Brain pericyte (primary cell): ENCODE measurements around the gene KRTAP12-1.

ENCODE experiments used
- DNase-seq: peaks from one replicate; pipeline ENCODE4 v3.0.0-alpha.2; 2012; ENCODE audit warnings: low read depth, low spot score

KRTAP12-1 gene

DNA sequence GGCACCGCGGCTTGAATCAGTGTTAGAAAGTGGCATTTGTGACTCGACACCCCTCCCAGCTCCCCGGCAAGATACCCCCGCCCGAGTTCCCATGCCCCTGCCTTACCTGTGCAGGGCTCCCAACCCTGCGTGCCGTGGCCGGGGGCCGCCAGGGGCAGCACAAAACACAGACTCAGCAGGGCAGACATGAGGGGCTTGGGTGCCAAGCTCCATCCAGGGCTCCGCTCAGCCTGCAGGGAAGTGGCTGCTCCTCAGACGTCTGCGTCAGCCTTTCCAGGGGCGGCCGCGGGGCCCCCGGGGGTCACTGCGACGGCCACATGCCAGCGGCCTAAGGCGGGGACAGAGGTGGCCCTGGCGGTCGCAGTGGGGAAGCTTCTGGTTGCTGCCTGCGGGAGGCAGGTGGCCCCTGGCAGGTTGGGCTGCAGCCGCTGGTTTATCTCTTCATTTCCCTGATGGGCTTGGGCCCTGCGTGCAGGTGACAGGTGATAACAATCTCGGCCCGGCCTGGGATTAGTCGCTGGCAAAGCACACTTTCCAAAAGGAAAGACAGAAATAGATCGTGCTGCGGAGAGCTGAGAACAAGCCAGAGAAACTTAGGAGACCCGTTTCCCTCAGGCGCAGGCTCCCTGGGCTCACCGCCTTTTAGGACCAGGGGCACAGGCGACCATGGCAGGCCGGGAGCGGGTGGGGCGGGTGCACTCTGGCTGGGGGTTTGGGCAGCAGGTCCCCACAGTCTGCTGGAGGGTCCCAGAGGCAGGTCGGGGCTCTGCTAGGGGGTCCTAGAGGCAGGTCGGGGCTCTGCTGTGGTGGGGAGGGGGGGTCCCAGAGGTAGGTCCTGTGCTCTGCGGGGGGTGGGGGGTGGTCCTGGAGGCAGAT lies 29.6 kb upstream of the KRTAP12-1 start, which contains the start of gene TSPEAR:
Gene TSPEAR, minus strand, starts transcription at position 246 of the 876 bp plus-strand sequence. Its CDS starts 58 bp downstream, at position 188.
- no peak for DNase-seq

DNA sequence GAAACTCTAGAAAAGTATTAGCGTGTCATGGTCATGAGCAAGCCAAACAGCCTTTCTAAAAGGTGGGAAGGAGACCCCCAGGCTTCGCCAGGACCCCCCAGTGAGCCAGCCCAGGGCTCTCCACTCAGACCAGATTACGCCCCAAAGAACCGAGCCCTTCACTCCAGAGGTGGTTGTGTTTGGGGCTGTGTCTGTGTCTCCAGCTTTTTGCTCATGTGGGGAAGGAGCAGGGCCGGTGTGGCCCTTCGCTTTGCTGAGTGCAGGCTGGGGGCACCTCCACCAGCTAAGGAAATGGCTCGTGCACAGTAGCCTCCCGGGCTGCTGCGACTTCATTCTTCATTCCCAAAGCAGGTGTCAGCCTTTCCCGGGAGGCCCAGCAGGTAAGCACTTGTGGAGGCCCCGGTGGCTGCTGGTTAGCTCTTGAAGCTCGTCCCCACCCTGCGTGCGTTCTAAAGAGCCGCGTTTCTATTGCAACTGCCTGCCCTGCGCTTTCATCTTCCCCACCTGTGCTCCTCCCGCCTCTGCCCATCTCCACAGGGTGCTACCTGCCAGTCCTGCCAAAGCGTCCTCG lies 28.9 kb upstream of the KRTAP12-1 start:
- DNase-seq, result no peak

DNA sequence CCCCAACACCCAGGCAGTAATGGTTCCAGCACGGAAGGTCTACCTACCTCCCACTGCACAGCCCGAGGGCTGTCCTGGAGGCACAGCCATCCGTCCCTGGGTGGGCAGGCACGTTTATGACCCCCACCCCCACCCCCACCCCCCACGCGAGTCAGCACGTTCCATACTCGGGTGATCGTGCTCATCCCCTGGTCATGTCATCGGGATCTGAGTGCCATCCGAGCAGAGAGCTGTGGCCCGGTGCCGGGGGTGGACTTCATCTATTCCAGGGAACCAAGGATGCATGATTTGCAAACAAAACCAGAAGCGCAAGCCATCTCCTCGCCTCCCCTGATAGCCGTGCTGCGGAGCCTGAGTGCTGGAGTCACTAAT lies 28.3 kb upstream of the KRTAP12-1 start:
- no peak for DNase-seq

DNA sequence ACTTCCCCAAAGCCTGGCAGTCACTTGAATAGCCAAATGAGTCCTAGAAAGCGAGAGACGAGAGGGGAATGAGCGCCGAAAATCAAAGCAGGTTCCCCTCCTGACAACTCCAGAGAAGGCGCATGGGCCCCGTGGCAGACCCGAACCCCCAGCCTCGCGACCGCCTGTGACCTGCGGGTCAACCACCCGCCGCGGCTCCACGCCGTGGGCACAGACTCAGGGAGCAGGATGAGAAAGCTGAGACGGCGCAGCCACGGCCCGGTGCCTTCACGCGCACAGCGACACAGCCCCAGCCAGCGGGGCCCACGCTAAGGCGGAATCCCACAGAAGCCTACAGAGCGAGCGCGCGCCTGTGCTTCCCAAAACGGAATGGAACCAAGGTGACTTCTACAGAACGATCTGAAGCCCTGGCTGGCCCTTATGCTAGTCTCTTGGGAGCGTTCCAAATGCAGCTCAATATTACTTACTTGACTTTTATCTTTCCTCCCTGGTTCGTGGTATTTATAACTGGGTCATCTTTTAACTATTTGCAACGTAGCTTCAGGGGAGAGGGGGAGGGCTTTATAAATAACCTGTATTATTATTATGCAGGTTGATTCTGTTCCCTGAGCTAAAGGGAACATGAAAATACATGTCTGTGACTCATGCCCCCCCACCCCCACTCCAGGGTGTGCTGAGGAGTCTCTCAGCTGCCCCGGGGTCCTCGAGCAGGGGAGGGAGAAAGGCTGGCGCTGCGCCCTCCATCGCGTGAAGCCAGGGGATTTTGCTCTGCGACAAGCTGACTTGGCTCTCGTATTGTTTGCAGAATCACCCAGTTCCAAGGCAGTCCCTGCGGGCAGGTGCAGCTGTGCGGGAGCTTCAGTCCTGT lies 27.7 kb upstream of the KRTAP12-1 start:
- DNase-seq, result no peak

DNA sequence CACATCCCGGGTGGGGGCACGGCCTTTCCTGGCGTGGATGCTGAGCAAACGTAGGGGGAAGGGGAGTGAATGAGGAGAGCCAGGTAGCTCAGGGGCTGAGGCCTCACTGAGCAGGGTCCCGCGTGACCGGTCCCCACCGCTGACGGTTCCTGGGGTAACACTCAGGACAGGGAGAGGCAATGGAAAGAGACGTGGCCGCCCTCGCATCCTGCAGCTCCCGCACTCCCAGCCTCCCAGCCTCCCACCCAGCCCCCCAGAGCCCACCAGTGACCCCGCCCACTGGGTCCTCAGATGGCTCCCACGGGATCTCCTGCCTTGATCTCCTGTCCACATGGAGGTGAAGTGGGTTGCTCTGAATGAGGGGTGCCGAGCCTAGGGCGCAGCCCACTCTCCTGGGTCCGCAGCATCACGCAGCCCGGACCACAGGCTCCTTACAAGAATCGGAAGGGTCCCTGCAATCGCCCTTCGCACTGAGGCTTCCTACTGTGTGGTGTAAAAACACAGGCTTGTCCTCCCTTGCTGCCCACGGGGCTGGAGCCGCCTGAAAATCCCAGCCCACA lies 27.0 kb upstream of the KRTAP12-1 start:
- no peak for DNase-seq

DNA sequence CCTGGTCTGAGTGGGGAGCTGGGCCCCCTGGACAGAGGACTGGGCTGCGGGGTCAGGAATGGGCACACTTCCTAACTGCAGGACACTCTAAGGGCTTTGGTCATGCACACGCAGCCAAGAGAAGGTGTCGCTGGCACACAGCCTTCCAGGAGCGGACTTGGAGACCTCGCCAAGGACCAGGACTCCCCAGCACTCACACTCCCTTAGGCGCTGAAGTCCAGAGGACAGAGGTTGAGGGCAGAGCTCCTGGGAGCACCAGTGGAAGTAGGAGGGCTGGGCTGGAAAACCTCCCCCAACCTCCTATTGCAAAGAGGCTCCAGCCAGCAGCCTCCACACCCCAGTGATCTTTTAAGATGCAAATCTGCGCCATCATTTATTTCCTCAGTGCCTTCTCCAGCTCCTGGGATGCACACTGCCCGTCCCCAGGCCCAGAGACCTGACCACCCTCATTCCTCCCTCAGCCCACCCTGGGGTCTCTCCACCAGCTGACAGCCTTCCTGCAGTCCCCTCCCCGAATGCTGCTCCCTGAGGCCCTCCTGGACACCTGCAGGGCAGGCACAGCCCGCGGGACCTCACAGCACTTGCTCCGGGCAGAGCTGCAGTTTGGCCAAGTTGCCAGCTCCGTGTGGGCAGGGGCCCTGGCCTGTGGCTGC lies 26.4 kb upstream of the KRTAP12-1 start:
- DNase-seq, result no peak

DNA sequence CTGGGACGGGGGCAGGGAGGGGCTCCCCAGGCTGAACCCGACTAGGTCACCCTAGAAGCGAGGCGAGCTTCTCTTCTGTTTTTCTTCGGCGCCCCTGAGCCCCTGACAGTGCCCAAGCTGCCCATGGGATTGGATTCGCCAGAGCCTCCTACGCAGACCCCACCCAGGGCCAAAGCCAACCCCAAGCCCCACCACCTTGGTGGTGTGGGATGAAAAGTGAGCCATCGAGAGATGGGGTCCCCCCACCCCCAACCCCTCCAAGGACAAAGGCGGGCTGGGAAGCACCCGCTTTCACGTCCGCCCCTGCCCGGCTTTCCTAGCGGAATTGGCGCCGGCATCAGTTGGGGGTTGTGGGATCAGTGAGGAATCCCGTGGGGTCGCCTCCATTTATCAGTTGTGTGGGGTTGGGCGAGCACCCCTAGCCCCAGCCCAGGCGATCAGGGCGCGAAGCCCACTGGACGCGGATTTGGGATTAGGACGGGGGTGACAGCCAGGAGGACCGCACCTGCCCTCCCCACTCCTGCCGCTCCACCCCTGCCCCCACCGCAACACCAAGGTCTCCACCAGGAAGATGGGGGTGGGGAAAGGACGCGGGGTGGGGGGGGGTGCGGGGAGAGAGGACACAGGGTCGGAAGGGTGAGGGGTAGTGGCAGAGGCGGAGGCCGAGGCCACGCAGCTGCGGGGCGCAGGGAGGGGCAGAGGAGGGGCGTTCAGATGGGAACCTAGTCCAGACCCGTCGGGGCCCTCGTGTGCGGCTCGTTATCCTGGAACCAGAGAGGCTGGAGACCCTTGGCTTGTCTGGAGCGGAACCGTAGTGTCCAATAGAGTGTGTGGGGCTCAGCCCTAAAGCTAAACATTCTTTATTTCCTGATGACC lies 25.0 kb upstream of the KRTAP12-1 start:
- no peak for DNase-seq

DNA sequence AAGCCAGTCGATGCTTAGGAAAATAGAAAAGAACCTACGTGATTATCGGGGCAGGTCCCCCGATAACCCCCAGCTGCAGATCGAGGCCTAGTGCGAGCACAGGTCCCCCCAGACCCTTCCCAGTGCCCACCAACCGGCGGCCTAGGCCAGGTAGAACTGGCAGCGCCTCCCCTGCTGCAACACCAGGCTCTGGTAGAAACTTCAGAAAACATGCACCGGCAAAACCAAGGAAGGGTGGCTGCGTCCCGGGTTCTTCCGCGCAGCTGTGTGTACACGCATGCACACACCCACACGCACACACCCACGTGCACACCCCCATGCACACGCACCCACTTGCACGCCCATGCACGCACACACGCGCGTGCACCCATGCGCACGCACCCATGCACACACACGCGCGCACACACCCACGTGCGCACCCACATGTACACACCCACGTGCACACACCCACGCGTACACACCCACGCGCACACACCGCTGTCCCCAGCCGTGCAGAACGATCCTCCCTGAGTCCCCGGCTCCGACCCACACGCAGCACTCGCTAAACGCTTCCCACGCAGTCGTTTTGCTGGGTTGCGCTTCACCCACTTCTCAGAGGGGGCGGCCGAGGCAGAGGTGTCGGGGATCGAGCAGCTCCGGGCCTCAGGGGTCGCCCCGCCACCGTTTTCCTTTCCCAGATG lies 24.2 kb upstream of the KRTAP12-1 start:
- no peak for DNase-seq

DNA sequence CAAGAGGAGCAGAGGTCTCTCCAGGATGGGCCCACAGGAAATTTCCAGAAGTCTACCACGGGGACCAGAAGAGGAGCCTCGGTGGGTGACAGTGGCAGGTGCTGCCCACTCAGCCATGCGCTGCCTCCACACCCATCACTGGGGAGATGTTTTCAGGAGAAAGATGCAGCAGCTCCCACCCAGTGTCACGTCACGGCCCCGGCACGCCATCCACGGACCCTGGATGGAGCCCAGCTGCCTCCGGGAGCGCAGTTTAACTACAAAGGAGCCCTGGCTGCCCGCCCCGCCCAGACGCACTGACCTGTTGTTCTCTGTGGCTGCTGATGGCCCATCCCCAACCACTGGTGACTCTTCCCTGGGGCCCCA lies 22.7 kb upstream of the KRTAP12-1 start:
- DNase-seq, result no peak

DNA sequence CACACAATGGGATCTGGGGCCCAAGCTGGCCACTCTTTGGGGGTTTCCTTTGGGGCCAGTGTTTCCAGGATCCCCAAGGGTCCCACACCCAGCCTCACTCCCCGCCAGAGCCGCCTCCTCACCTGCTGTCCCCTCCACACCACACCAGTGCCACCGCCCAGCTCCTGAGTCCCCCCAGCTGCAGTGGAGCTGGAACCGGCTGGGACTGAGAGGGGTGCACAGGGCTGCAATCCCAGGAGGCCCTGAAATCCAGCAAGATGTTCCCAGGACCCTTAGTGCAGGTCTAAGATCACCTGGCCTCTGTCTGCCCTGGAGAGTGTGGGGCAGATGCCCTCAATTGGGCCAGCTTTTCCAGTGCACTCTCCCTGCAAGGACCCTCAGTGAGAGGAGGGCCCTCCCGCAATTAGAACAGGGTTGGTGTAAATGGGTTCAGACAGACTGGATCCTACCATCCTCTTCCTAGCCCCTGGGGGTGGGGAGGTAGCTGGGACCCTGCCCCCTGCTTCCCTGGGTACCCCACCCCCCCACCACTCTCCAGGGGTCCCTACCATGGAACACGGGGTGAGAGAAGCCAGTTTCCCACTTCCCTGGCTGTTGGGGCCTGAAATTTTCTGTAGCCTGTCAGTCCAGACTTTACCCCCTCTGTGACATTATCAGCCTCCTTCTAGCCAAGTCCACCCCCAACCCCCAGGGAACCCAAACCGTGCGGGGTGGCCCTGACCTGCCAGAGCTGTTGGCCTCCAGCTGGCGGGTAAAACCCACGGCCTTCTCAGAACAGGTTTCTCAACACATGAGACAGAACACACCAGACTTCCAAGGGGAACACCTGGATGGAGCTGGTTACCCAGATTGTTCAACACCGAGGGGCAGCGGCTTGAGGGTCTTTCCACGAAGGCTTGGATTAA lies 22.0 kb upstream of the KRTAP12-1 start:
- DNase-seq, result no peak

DNA sequence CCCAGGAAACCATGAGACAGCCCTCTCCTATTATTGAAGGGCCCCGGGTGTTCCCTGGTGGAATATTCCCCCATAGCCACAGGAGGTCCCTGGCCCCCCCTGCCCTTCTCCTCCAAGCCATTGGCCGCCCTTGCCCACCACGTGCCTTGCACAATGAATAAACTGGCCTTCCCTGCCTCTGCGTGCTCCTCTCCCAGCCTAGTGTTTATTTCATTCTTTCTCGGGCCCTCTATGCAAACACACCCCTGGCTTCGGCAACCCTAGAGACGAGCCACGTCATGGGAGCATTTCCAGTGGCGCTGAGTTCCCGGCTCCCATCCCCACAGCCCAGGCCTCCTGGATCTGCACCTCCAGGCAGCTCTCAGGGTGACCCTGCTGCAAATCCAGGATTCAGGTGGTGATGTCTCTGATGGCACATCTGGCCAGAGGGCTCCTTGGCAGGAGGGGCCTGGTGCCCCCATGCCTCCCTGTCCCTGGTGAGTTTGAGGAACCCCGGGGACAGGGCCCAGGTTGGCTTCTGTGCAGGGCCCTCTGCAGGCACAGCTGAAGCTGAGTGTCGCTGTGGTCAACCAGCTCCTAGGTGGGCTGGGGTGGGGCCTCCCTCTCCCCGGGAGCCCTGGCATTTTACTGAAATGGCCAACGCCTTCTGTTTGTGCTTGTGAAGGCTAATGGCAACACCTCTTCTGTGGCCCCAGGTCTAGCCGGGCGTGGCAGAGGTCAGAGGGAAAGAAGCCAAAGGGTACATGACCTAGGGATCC lies 21.2 kb upstream of the KRTAP12-1 start:
- no peak for DNase-seq

DNA sequence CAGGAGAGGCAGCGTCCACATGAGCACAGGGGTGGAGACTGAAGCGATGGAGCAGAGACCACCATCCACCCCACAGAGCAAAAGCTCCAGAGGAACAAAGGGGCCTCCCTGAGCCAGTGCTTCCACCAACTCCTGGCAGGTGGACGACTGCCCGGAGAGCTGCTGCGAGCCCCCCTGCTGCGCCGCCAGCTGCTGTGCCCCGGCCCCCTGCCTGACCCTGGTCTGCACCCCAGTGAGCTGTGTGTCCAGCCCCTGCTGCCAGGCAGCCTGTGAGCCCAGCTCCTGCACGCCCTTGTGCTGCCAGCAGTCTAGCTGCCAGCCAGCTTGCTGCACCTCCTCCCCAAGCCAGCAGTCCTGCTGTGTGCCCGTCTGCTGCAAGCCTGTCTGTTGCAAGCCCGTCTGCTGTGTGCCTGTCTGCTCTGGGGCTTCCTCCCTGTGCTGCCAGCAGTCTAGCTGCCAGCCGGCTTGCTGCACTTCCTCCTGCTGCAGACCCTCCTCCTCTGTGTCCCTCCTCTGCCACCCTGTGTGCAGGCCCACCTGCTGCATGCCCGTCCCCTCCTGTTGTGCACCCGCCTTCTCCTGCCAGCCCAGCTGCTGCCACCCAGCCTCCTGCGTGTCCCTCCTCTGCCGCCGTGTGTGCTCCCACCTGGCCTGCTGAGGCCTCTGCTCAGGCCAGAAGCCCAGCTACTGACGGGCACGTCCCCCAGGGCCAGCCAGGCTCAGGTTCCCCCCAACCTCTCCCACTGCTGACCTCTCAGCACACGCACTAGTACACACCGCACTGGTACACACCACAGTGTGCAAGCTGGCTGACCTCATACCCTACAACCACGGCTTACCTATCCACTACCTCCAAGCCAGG lies 20.4 kb upstream of the KRTAP12-1 start:
- DNase-seq, result no peak

DNA sequence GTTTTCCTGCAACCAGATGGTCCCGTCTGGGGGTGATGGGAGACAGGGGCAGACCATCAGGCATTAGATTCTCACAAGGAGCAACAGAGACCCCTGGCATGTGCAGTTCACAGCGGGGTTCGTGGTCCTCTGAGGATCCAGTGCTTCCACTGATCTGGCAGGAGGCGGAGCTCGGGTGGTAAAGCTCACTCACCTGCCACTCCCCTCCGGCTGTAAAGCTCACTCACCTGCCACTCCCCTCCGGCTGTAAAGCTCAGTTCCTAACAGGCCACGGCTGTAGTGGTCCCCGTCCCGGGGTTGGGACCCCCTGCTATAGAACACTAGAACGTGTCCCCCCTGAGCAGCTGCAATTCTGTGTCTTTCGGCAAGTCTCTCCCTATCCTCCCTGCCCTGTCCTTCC lies 19.6 kb upstream of the KRTAP12-1 start:
- DNase-seq, result no peak

DNA sequence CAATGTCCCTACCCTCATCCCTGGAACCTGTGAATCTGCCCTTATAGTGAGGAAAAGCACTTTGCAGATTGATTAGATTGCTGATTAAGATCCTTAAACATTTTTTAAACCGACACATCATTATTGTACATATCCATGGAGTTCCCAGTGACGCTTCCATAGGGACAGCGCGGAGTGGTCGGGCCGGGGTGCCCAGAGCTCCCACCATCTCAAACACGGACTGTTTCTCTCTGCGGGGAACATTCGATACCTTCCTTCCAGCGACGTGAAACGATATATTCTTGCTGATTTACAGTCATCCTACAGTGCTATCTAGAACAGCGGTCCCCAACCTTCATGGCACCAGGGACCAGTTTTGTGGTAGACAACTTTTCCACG lies 19.0 kb upstream of the KRTAP12-1 start:
- DNase-seq, result no peak

DNA sequence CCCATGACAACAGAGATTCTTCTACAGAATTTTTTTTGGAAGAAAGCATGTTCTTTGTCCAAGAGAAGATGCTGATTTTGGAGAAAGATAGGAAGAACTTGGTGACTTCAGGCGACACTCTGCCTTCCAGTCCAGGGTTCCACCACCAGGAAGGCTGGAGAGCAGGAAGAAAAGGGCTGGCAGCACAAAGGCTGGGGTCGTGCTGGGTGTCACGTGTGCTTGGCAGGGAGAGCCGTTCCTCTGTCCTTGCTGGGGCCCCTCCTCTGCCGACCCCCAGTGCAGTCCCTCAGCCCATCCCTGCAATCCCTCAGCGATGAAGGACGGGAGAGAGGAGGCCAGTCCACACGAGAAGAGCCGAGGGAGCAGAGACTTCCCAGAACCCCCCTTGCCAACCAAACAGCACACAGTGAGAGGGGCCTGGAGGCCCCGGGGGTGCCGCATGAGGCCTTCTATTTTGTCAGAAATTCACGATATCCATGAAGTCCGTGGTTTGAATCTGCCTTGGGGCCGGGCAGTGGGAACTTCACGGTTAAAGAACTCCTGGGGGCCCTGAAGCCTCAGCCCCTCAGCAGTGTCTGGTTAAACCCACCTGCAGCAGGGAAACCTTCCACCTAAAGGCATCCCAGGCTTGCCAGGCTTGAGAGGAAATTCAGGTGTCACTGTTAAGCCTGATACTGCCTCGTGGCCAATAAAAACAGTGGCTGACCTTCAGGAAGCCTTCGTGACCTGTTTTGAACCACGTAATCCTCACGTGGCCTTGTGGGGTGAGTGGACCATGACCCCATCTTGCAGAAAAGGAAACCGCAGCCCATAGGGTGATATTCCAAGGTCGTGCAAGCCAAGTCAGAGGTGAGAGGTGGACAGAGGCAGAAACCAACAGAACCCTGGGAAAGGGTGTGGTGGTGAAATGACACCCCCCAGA lies 18.4 kb upstream of the KRTAP12-1 start:
- DNase-seq, result no peak

DNA sequence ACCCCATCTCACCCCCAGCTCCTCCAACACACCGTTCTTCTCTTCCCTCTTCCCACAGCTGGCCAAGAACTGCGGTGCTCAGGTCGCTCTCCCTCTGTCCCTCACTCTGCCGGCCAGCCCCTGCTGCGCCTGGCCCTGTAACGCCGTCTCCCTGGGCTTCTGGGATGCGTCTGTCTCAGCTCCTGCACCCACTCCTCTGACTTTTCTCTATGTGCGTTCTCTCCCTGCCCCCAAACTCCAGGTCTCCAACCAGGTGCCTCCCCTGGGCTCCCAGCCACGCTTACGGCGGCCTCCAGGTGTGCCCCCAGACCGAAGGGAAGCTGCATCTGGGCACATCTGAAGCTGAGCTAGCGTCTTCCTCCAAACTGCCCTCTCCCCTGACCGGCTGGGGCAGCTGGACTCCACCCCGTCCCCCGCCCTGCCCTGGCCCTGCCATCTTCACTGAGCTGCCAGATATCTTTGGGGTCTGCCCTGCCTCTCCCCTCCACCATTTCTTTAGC lies 17.6 kb upstream of the KRTAP12-1 start:
- DNase-seq, result no peak
